A549 treated with CORT108297 at 1 μM for 4 hours (cell line): ENCODE results near the gene NBPF8. TPM values are rescaled to one million over a fixed set of nuclear protein-coding genes. Genes with fewer than 3 reads are reported as not detected.

Source experiments
- total RNA-seq: library from RNA; stranded (reverse); fragments of 200-300 nt; extraction: Qiagen RNA extraction; gene quantifications from 5 replicates; pipeline ENCODE4 v1.2.3, GENCODE V29; 2022

The NBPF8 gene, protein sequence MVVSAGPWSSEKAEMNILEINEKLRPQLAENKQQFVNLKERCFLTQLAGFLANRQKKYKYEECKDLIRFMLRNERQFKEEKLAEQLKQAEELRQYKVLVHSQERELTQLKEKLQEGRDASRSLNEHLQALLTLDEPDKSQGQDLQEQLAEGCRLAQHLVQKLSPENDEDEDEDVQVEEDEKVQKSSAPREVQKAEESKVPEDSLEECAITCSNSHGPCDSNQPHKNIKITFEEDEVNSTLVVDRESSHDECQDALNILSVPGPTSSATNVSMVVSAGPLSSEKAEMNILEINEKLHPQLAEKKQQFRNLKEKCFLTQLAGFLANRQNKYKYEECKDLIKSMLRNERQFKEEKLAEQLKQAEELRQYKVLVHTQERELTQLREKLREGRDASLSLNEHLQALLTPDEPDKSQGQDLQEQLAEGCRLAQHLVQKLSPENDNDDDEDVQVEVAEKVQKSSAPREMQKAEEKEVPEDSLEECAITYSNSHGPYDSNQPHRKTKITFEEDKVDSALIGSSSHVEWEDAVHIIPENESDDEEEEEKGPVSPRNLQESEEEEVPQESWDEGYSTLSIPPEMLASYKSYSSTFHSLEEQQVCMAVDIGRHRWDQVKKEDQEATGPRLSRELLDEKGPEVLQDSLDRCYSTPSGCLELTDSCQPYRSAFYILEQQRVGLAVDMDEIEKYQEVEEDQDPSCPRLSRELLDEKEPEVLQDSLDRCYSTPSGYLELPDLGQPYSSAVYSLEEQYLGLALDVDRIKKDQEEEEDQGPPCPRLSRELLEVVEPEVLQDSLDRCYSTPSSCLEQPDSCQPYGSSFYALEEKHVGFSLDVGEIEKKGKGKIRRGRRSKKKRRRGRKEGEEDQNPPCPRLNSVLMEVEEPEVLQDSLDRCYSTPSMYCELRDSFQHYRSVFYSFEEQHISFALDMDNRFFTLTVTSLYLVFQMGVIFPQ
- total RNA-seq = 4.0 to 4.8 TPM (median 4.5 TPM) in 5 replicates

DNA sequence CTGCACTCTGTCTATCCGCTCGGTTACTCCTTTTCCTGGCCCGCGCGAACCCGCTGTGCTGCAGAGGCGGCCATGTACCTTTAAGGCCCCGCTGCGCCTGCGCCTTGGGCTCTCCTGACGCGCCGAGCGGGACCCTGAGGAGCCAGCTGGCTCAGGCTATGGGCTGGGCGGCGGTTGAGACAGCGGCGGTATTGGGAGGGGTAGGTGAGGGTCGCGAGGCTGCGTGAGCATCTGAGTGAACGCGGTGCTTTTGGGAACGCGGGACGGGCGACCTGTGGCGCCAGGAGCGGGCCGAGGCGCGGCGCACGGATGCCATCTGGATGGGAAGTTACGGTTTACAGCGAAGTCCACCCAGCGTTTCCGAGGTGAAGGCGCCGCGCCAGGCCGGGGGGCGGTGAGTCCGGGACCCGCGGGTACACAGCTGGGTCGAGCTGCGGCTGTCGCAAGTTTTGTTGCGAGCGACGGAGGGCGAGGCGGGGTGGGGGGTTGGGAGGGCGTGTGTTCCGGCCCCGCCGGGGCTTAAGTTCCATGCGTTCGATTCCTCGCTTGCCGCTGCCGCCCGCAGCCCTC is at the start of gene NBPF8:
NBPF8 (plus strand) TSS at position 125 of the 570 bp plus-strand sequence. CDS start 21,488 bp downstream, outside the sequence.

Other genes with a start within 250 kb of the NBPF8 start
- gene SEC22B, start 238.5 kb upstream of the NBPF8 start, total RNA-seq = 7.4 to 9.2 TPM (median 8.1 TPM) in 5 replicates